GM18858 (cell line): ENCODE measurements around the gene MCRS1.

Experiments
- ATAC-seq: cut with Tn5 transposase; IDR thresholded peaks from one replicate; pipeline ENCODE4 v1.9.1; 2021; ENCODE audit not compliant: unreplicated experiment

The MCRS1 gene

GRCh38 chr12:49557187-49557916 lies 10.6 kb downstream of the MCRS1 start:
- no peak for ATAC-seq

DNA sequence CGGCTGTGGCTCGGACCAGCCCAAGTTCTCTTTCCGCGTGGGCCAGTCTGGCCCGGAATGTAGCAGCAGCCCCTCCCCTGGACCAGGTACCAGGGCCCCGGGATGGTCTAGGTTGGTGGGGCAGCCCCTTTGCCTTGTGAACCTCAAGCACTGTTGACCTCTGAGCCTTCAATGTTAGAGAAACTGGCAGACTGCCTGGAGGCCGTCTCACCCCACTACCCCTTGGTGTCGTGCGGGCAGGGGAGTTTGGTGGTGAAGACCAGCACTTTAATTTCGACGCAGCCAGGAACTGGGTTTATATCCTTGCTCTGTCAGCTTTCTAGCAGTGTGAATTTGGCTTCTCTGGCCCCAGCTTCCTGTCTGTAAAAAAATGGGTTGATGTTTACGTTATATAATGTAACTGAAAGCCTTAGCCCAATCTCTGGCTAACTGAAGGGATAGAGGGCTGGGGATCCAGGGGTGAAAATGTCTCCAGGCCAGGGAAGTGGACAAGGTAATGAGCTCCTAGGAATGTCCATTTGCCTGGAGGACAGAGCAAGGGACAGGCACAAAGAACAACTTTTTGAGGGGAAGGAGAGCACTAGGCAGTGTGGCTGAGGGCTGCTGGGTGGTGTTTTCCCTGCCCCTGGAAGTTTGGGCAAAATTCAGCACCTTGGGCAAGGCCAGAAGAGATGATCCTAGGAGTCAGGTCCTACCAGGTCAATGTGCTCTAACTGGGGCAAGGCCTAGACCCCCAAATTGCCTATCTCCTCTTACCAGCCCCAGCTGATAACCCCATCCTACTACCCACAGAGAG lies 11.4 kb downstream of the MCRS1 start:
- no peak for ATAC-seq

- no peak for ATAC-seq
These were observed 12.1 kb downstream of the MCRS1 start for GRCh38 chr12:49555631-49556390.

DNA sequence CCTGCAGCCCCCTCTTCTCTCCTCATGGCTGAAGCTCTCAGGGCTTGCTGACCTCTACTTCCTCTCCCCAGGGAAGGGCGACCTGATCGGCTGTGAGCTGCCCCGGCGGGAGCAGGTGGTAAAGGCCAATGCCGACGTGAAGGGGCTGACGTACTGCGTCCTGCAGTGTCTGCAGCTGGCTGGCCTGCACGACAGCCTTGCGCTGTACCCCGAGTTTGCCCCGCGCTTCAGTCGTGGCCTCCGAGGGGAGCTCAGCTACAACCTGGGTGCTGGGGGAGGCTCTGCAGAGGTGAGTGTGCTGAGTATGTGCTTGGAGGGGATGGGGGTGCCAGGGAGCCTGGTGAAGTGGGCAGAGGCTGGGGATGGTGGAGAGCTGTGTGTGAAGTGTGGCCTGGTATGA lies 13.7 kb downstream of the MCRS1 start:
- ATAC-seq: no peak

GRCh38 chr12:49553512-49554088 lies 14.3 kb downstream of the MCRS1 start:
- no peak for ATAC-seq

- ATAC-seq: no peak
These were observed 15.0 kb downstream of the MCRS1 start for GRCh38 chr12:49552899-49553298.

GRCh38 chr12:49552425-49552824 lies 15.5 kb downstream of the MCRS1 start:
- ATAC-seq: no peak

DNA sequence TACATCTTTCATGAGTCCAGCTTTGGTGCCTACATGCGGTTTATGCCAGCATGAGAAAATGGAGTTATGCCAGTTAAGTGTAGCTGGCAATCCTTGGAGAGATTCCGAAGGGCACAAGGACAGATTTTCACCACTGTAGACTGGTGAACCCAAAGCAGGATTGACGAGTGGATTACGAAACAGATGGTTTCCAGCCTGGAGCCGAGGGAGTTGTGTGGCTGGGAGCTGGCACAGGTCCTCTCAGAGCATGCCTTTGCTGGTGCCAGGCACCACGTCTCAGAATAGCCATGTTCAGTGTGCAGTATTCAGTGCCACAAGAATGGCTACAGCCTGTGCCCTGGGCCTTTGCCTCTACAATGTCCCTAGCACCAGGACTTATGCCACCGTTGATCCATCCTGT lies 15.9 kb downstream of the MCRS1 start:
- ATAC-seq: no peak

- no peak for ATAC-seq
These were observed 17.2 kb downstream of the MCRS1 start for GRCh38 chr12:49550693-49551252.

DNA sequence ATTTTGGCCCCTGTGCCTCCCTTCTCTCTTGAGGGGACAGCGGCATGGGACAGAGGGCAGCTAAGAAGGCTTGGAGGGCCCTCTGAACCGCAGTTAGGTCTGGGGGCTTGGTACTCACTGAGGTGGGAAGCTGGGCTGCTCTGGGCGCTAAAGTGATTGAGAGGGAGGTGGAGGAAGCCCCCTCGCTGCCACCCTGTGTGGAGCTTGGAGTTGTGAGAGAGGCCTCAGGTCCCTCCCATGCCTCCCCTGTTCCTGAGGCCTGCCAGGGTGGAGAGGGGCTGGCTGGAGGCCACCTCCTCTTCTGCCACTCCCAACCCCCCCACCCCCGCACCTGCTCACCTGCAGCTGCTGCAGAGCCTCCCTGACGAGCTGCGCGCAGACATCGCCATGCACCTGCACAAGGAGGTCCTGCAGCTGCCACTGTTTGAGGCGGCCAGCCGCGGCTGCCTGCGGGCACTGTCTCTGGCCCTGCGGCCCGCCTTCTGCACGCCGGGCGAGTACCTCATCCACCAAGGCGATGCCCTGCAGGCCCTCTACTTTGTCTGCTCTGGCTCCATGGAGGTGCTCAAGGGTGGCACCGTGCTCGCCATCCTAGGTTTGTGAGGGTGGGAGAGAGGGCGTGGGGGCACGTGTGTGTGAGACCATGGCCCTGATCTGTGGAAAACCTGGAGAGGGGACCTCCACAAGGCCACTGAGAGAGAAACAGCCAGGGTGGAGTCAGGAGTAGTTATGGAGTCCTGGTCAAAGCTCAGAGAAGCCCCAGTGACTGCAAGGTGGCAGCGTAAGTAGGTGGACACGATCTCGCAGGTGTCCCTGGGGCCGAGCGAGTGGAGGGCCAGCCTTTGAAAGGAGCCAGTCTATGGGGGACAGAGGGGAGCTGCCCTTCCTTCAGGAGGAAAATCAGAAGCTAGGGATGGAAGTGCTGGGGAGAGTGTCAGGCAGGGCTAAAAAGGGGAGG lies 17.9 kb downstream of the MCRS1 start:
- no peak for ATAC-seq

- no peak for ATAC-seq
These were observed 18.9 kb downstream of the MCRS1 start for GRCh38 chr12:49548822-49549648.

DNA sequence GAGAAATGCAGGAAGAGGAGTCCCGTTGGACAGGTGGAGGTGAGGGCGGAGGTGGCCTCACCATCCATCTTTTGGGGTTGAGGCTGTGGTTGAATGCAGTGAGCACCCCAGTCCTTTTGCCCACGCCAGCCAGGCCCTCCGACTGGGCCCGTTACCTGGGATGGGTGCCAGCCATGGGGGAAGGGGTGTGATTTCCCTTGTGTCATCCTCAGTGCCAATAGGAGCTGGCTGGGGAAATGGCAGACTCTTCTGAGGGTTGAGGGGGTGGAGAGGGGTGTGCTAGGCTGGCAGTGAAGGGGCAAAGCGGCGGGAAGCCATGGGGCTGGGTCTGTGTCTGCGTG lies 19.5 kb downstream of the MCRS1 start:
- ATAC-seq: no peak

- ATAC-seq: no peak
These were observed 20.8 kb downstream of the MCRS1 start for GRCh38 chr12:49547090-49547690.

GRCh38 chr12:49546481-49546880 lies 21.5 kb downstream of the MCRS1 start:
- ATAC-seq: no peak

- ATAC-seq: no peak
These were observed 22.1 kb downstream of the MCRS1 start for GRCh38 chr12:49545815-49546214.

GRCh38 chr12:49543914-49544815 lies 23.8 kb downstream of the MCRS1 start:
- no peak for ATAC-seq

DNA sequence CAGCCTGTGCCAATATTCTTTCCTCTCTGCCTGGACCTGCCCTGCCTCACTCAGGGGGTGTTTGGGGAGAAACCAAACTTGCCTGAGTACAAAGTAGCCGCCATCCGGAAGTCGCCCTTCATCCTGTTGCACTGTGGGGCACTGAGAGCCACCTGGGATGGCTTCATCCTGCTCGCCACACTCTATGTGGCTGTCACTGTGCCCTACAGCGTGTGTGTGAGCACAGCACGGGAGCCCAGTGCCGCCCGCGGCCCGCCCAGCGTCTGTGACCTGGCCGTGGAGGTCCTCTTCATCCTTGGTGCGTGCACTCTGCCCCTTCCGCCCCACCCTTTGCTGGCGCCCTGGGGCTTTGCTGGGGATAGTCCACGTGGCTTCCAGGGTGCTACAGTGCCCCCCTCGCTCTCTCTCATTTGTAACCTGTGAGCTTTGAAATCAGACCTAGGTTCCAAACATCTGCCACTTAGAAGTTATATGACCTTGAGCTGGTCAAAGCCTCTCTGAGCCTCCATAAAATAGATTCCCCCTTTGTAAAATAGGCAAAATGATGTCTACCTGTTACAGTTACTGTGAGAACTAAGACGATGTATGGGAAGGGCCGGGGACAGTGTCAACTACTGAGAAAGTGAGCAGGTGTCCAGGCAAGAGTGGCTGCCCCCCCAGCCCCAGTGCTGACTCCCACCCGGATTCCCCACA lies 24.6 kb downstream of the MCRS1 start:
- no peak for ATAC-seq
